Measurements from ENCODE around the gene C11orf68. TPM values are rescaled to one million over a fixed set of nuclear protein-coding genes. Genes with fewer than 3 reads are reported as not detected.
A peak's percentile ranks its signal among the peaks of the same experiment; 100 is the strongest.

C11orf68 gene
- total and polyA plus RNA-seq, 5 donors from 2014 or later, result 21.6 to 90.7 (median 83.3) TPM

DNA sequence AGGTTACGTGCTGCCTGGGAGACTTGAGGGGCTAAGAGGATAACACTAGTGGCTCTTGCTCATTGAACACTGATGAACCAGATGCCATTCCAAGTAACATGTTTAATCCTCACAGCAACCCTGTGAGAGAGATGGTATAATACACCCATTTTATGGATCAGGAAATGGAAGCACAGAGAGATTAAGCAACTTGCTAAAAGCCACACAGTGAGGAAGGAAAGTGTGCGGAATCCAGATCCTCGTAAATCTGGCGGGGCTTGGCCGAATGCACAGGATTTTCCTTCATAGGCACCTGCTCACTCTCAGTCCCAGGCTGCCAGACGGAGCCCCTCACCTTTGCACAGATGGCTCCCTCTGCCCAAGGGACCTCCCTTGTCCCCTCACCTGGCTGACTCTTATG, 11.0 kb downstream of the C11orf68 start:
- H3K27me3 Mint-ChIP-seq, result peaks cover 26% of the 10 kb centered on the region
- H3K9me3 Mint-ChIP-seq, result no peaks in the 10 kb centered on the region
- H3K4me3 Mint-ChIP-seq, result no peak overlapping the region
- Histone ChIP-seq H3K27me3 (ENCODE audit: control insufficient read depth, insufficient read depth, low read length) (peaks cover 9% of the 10 kb centered on the region), H3K4me1 (ENCODE audit: control insufficient read depth, insufficient read depth, low read length, poor library complexity, severe bottlenecking) (no peaks in the 10 kb centered on the region), H3K4me3 (ENCODE audit: low read depth, low read length) (no peak overlapping the region), H3K9me3 (ENCODE audit: control insufficient read depth in 2 of 2, low read length in 2 of 2) (no peaks in the 10 kb centered on the region), H3K36me3 (ENCODE audit: control insufficient read depth, insufficient read depth, low read length) (no peaks in the 10 kb centered on the region), H3K27ac (ENCODE audit: insufficient read depth, low read length, poor library complexity, severe bottlenecking) (no peak overlapping the region)
- no peak for DNase-seq
- ATAC-seq (ENCODE audit: low read depth in 2 of 2), result no peak
- peaks cover 0 to 7% (median 1%) of the 10 kb centered on the region in 4 donors for H3K4me1 Mint-ChIP-seq
- no peak overlapping the region for H3K27ac Mint-ChIP-seq
- no peaks in the 10 kb centered on the region for H3K36me3 Mint-ChIP-seq

DNA sequence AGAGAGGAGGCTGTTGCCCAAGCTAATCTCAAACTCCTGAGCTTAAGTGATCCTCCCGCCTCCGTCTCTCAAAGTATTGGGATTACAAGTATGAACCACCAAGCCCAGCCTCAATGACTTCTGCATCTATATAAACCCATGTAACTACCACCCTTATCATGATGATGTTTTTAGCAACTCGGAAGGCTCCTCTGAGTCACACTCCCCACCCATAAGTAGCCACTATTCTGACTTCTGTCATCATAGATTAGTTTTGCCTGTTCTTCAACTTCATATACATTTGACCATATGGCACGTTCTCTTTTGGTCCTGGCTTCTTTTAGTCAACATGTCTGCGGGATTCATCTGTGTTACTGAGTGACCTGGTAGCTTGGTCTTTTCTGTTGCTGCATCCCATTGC, 12.3 kb downstream of the C11orf68 start:
- Mint-ChIP-seq H3K36me3 (no peaks in the 10 kb centered on the region), H3K27me3 (peaks cover 32% of the 10 kb centered on the region), H3K4me3 (peak overlapping the region in 1 of 4 donors; percentile 32), H3K27ac (no peak overlapping the region), H3K9me3 (no peaks in the 10 kb centered on the region), H3K4me1 (peaks cover 0 to 7% (median 1%) of the 10 kb centered on the region in 4 donors)
- Histone ChIP-seq H3K36me3 (ENCODE audit: control insufficient read depth, insufficient read depth, low read length) (no peaks in the 10 kb centered on the region), H3K27ac (ENCODE audit: insufficient read depth, low read length, poor library complexity, severe bottlenecking) (no peak overlapping the region), H3K9me3 (ENCODE audit: control insufficient read depth in 2 of 2, low read length in 2 of 2) (no peaks in the 10 kb centered on the region), H3K4me1 (ENCODE audit: control insufficient read depth, insufficient read depth, low read length, poor library complexity, severe bottlenecking) (no peaks in the 10 kb centered on the region), H3K4me3 (ENCODE audit: low read depth, low read length) (no peak overlapping the region), H3K27me3 (ENCODE audit: control insufficient read depth, insufficient read depth, low read length) (peaks cover 9% of the 10 kb centered on the region)
- DNase-seq (no peak), ATAC-seq (ENCODE audit: low read depth in 2 of 2) (no peak)

DNA sequence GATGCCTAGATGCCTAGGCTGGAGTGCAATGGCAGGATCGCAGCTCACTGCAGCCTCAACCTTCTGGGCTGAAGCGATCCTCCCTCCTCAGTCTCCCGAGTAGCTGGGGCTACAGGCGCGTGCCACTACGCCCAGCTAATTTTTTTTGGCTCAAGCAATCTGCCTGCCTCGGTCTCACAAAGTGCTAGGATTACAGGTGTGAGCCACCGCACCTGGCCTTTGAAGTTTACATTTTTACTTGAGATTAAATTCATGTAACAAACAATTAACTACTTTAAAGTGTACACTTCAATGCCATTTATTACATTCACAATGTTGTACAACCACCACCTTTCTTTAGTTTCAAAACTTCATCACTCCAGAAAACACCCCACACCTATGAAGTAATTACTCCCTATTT, 15.1 kb downstream of the C11orf68 start:
- peaks cover 22% of the 10 kb centered on the region for H3K4me1 ChIP-seq (ENCODE audit: control insufficient read depth, insufficient read depth, low read length, poor library complexity, severe bottlenecking)
- Mint-ChIP-seq H3K4me1 (peaks cover 0 to 10% (median 5%) of the 10 kb centered on the region in 4 donors), H3K27ac (peak overlapping the region in 1 of 3 donors; percentile 56), H3K27me3 (peaks cover 35% of the 10 kb centered on the region), H3K36me3 (no peaks in the 10 kb centered on the region), H3K4me3 (peak overlapping the region in 2 of 4 donors; percentile 1 to 39), H3K9me3 (peaks cover 0 to 1% (median 0%) of the 10 kb centered on the region in 7 donors)
- no peak overlapping the region for H3K4me3 ChIP-seq (ENCODE audit: low read depth, low read length)
- DNase-seq (no peak), ATAC-seq (ENCODE audit: low read depth in 2 of 2) (no peak)
- no peaks in the 10 kb centered on the region for H3K36me3 ChIP-seq (ENCODE audit: control insufficient read depth, insufficient read depth, low read length)
- peaks cover 9% of the 10 kb centered on the region for H3K27me3 ChIP-seq (ENCODE audit: control insufficient read depth, insufficient read depth, low read length)
- no peaks in the 10 kb centered on the region for H3K9me3 ChIP-seq (ENCODE audit: control insufficient read depth in 2 of 2, low read length in 2 of 2)
- no peak overlapping the region for H3K27ac ChIP-seq (ENCODE audit: insufficient read depth, low read length, poor library complexity, severe bottlenecking)

DNA sequence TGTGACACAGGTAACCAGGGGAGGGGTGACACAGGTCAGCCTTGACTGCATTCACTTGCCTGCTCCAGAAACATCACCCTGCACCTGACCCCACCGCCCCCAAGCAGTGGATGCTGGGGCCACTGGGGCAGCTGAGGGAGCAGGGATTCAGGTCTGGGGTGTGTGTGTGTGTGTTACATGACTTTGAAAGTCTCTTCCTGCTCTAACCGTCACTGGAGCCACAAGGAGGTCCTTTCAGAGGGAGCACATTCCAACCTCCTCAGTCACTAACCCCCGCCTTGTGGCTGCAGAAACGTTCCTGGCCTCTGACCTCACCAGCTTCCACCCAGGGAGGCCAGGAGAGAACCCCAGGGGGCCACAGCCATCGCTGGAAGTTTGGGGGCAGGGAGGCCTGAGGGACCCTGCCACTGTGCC, 15.8 kb downstream of the C11orf68 start:
- Histone ChIP-seq H3K9me3 (ENCODE audit: control insufficient read depth in 2 of 2, low read length in 2 of 2) (no peaks in the 10 kb centered on the region), H3K36me3 (ENCODE audit: control insufficient read depth, insufficient read depth, low read length) (no peaks in the 10 kb centered on the region), H3K4me1 (ENCODE audit: control insufficient read depth, insufficient read depth, low read length, poor library complexity, severe bottlenecking) (peaks cover 22% of the 10 kb centered on the region), H3K27ac (ENCODE audit: insufficient read depth, low read length, poor library complexity, severe bottlenecking) (no peak overlapping the region), H3K27me3 (ENCODE audit: control insufficient read depth, insufficient read depth, low read length) (peaks cover 9% of the 10 kb centered on the region), H3K4me3 (ENCODE audit: low read depth, low read length) (no peak overlapping the region)
- peaks cover 0 to 12% (median 5%) of the 10 kb centered on the region in 4 donors for H3K4me1 Mint-ChIP-seq
- peaks cover 0 to 2% (median 0%) of the 10 kb centered on the region in 7 donors for H3K9me3 Mint-ChIP-seq
- peak overlapping the region in 1 of 4 donors; percentile 72 for H3K4me3 Mint-ChIP-seq
- peaks cover 32% of the 10 kb centered on the region for H3K27me3 Mint-ChIP-seq
- ATAC-seq (ENCODE audit: low read depth in 2 of 2) (no peak), DNase-seq (no peak)
- H3K27ac Mint-ChIP-seq, result no peak overlapping the region
- H3K36me3 Mint-ChIP-seq, result no peaks in the 10 kb centered on the region

DNA sequence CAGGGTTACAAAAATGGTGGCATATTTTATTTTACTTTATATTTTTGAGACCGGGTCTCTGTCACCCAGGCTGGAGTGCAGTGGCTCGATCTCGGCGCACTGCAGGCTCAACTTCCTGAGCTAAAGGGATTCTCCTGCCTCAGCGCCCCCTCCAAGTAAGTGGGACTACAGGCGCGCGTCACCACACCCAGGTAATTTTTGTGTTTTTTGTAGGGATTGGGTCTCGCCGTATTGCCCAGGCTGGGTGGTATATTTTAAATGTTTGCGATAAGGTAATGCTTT, 18.0 kb downstream of the C11orf68 start:
- ATAC-seq (ENCODE audit: low read depth in 2 of 2) (no peak), DNase-seq (no peak)
- H3K36me3 ChIP-seq (ENCODE audit: control insufficient read depth, insufficient read depth, low read length), result no peaks in the 10 kb centered on the region
- H3K9me3 Mint-ChIP-seq, result peaks cover 0 to 2% (median 0%) of the 10 kb centered on the region in 7 donors
- H3K4me1 ChIP-seq (ENCODE audit: control insufficient read depth, insufficient read depth, low read length, poor library complexity, severe bottlenecking), result peaks cover 22% of the 10 kb centered on the region
- peak overlapping the region; percentile 21 to 78 (median 74) for H3K4me3 Mint-ChIP-seq
- H3K27me3 Mint-ChIP-seq, result peaks cover 29% of the 10 kb centered on the region
- H3K4me1 Mint-ChIP-seq, result peaks cover 0 to 19% (median 5%) of the 10 kb centered on the region in 4 donors
- H3K27me3 ChIP-seq (ENCODE audit: control insufficient read depth, insufficient read depth, low read length), result peaks cover 3% of the 10 kb centered on the region
- H3K4me3 ChIP-seq (ENCODE audit: low read depth, low read length), result peak overlapping the region; percentile 41
- no peaks in the 10 kb centered on the region for H3K36me3 Mint-ChIP-seq
- peak overlapping the region; percentile 41 for H3K27ac ChIP-seq (ENCODE audit: insufficient read depth, low read length, poor library complexity, severe bottlenecking)
- H3K27ac Mint-ChIP-seq, result peak overlapping the region in 2 of 3 donors; percentile 77 to 81
- H3K9me3 ChIP-seq (ENCODE audit: control insufficient read depth in 2 of 2, low read length in 2 of 2), result no peaks in the 10 kb centered on the region

DNA sequence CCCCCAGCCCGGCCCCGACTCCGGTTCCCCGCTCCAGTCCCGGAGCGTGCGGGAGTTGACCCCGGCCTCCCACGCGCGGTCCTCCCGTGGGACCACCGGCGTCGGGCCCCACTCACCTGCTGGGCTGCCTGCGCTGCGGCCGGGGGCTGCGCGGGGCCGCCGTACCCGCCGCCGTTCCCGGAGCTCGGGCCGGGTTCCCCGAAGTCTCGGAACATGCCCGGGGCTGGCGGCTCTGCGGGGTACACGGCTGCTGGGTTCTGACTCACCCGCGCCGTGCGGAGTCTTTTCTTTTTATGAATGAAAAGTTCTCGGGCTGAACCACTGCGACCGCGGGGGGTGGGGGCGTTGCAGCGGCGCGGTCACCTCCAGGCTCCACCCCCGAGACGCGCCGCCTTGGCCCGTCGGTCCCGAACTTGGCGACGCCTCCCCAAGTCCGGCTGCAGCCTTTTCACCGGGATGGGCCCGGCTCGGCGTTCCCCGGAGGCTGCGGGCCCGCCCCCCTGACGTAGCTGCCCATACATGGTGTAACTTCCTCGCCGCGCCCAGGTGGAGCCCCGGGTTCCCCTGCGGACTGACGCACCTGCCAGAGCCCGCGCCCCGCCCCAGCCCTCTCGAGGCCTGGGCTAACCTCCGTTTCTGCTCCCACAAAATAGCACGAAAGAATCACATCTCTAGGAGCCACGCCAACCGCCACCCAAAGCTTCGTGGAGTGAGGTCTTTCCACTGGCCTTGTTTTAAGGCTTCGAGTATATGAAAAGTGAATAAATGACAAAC, 18.6 kb downstream of the C11orf68 start, which contains the start of gene FOSL1:
FOSL1 (minus strand) TSS at position 264 of the 774 bp plus-strand sequence; CDS start at position 215, 49 bp downstream.
- H3K4me1 Mint-ChIP-seq, result peaks cover 0 to 19% (median 5%) of the 10 kb centered on the region in 4 donors
- peak within 1 kb of the TSS; percentile 41 for H3K4me3 ChIP-seq (ENCODE audit: low read depth, low read length)
- H3K36me3 Mint-ChIP-seq, result no peaks in the 10 kb centered on the region
- no peaks in the 10 kb centered on the region for H3K9me3 ChIP-seq (ENCODE audit: control insufficient read depth in 2 of 2, low read length in 2 of 2)
- H3K27ac Mint-ChIP-seq, result peak within 1 kb of the TSS in 2 of 3 donors; percentile 77 to 81
- peak; percentile 91 to 94 for ATAC-seq (ENCODE audit: low read depth in 2 of 2)
- H3K9me3 Mint-ChIP-seq, result peaks cover 0 to 2% (median 0%) of the 10 kb centered on the region in 7 donors
- peak within 1 kb of the TSS; percentile 21 to 78 (median 74) for H3K4me3 Mint-ChIP-seq
- peaks cover 22% of the 10 kb centered on the region for H3K4me1 ChIP-seq (ENCODE audit: control insufficient read depth, insufficient read depth, low read length, poor library complexity, severe bottlenecking)
- peaks cover 3% of the 10 kb centered on the region for H3K27me3 ChIP-seq (ENCODE audit: control insufficient read depth, insufficient read depth, low read length)
- H3K27ac ChIP-seq (ENCODE audit: insufficient read depth, low read length, poor library complexity, severe bottlenecking), result peak within 1 kb of the TSS; percentile 41
- H3K36me3 ChIP-seq (ENCODE audit: control insufficient read depth, insufficient read depth, low read length), result no peaks in the 10 kb centered on the region
- DNase-seq, result peak; percentile 89 to 93 (median 93)
- peaks cover 29% of the 10 kb centered on the region for H3K27me3 Mint-ChIP-seq

DNA sequence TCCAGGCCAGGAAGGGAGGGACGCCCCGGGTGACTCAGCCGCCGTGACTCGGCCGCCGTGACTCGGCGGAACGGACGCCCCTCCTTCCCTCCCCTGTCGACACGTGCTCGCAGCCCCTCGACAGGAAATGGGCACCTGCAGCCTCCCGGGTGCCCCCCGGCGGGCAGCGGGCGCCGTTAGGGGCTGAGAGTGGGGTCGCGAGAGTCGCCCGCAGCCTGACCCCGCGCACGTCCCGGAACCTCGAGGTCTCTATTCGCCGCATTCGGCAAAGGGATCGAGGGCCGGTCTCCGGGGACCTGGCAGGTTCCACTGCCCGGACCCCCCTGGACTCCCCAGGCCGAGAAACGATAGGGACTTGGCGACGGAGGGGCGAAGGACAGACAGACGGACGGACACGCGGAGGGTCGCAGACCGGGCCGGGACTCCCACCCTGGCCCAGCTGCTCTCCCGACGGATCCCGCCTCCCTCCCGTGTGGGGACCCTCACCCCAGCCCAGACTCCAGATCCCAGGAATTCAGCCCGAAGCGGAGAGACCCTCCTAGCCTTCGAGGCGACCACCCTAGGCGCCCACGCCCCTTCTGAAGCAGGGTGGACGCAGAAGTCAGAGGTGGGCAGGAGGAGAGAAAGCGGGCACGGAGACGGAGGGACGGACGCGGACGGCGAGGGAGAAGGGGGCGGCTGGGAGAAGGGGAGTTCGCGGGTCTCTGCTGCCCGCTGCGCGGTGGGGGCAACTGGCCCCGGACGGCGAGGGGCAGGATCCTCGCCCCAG, 19.3 kb downstream of the C11orf68 start:
- Histone ChIP-seq H3K27me3 (ENCODE audit: control insufficient read depth, insufficient read depth, low read length) (peaks cover 3% of the 10 kb centered on the region), H3K27ac (ENCODE audit: insufficient read depth, low read length, poor library complexity, severe bottlenecking) (peak overlapping the region; percentile 33), H3K4me3 (ENCODE audit: low read depth, low read length) (no peak overlapping the region), H3K9me3 (ENCODE audit: control insufficient read depth in 2 of 2, low read length in 2 of 2) (no peaks in the 10 kb centered on the region), H3K4me1 (ENCODE audit: control insufficient read depth, insufficient read depth, low read length, poor library complexity, severe bottlenecking) (peaks cover 22% of the 10 kb centered on the region), H3K36me3 (ENCODE audit: control insufficient read depth, insufficient read depth, low read length) (no peaks in the 10 kb centered on the region)
- H3K27ac Mint-ChIP-seq, result no peak overlapping the region
- no peak for ATAC-seq (ENCODE audit: low read depth in 2 of 2)
- peak in 2 of 3 donors; percentile 51 to 63 for DNase-seq
- peak overlapping the region in 2 of 4 donors; percentile 32 to 71 for H3K4me3 Mint-ChIP-seq
- no peaks in the 10 kb centered on the region for H3K36me3 Mint-ChIP-seq
- H3K4me1 Mint-ChIP-seq, result peaks cover 0 to 19% (median 5%) of the 10 kb centered on the region in 4 donors
- peaks cover 0 to 2% (median 0%) of the 10 kb centered on the region in 7 donors for H3K9me3 Mint-ChIP-seq
- peaks cover 29% of the 10 kb centered on the region for H3K27me3 Mint-ChIP-seq

Measured in CD4-positive, CD25-positive, alpha-beta regulatory T cell (primary cell).